GM23248 (cell line): ENCODE results near the gene RBM47. TPM values are rescaled to one million over a fixed set of nuclear protein-coding genes. Genes with fewer than 3 reads are reported as not detected.

ENCODE experiments used
- DNase-seq: peaks from one replicate; pipeline ENCODE4 v3.0.0-alpha.2; 2015
- H2AFZ ChIP-seq: fragments of 200-600 bp; sonication (generic); 2 replicates; pipeline ENCODE4 v1.6.1; 2016; ENCODE audit warnings: antibody characterized with exemption
- H3F3A ChIP-seq: fragments of 200-600 bp; sonication (generic); 2 replicates; pipeline ENCODE4 v1.6.1; 2016; ENCODE audit warnings: mild to moderate bottlenecking, antibody characterized with exemption, mixed run types; ENCODE audit not compliant: insufficient read depth
- H3K27ac ChIP-seq: fragments of 200-600 bp; sonication (generic); 2 replicates; pipeline ENCODE4 v1.5.1; 2016; ENCODE audit warnings: mild to moderate bottlenecking
- H3K27me3 ChIP-seq: fragments of 200-600 bp; sonication (generic); replicated peaks from 2 replicates; pipeline ENCODE4 v1.6.1; 2016; ENCODE audit warnings: mild to moderate bottlenecking; ENCODE audit not compliant: insufficient read depth
- H3K36me3 ChIP-seq: fragments of 200-600 bp; sonication (generic); 2 replicates; pipeline ENCODE4 v1.6.1; 2016; ENCODE audit warnings: low read depth, mild to moderate bottlenecking
- H3K4me1 ChIP-seq: fragments of 200-600 bp; sonication (generic); 2 replicates; pipeline ENCODE4 v1.6.1; 2016; ENCODE audit warnings: mild to moderate bottlenecking; ENCODE audit not compliant: insufficient read depth
- H3K4me2 ChIP-seq: fragments of 200-600 bp; sonication (generic); one replicate; pipeline ENCODE4 v1.6.1; 2016; ENCODE audit warnings: mild to moderate bottlenecking; ENCODE audit not compliant: unreplicated experiment
- H3K4me3 ChIP-seq: fragments of 200-600 bp; sonication (generic); 2 replicates; pipeline ENCODE4 v1.5.1; 2016; ENCODE audit warnings: mild to moderate bottlenecking
- H3K79me2 ChIP-seq: fragments of 200-600 bp; sonication (generic); 2 replicates; pipeline ENCODE4 v1.6.1; 2016; ENCODE audit warnings: mild to moderate bottlenecking; ENCODE audit not compliant: insufficient read depth
- H3K9ac ChIP-seq: fragments of 200-600 bp; sonication (generic); 2 replicates; pipeline ENCODE4 v1.6.1; 2016; ENCODE audit warnings: mild to moderate bottlenecking
- H3K9me2 ChIP-seq: fragments of 200-600 bp; sonication (generic); 2 replicates; pipeline ENCODE4 v1.6.1; 2016; ENCODE audit warnings: mixed run types, mild to moderate bottlenecking, moderate library complexity; ENCODE audit not compliant: insufficient read depth
- H3K9me3 ChIP-seq: fragments of 200-600 bp; sonication (generic); one replicate; pipeline ENCODE4 v1.6.1; 2017; ENCODE audit warnings: low read depth
- H4K20me1 ChIP-seq: fragments of 200-600 bp; sonication (generic); 2 replicates; pipeline ENCODE4 v1.6.0; 2016; ENCODE audit not compliant: insufficient read depth
- EZH2 ChIP-seq: fragments of 200-600 bp; sonication (generic); IDR thresholded peaks from 2 replicates; pipeline ENCODE4 v1.6.1; 2018; ENCODE audit warnings: antibody characterized with exemption, mild to moderate bottlenecking; ENCODE audit not compliant: insufficient read depth, poor library complexity, severe bottlenecking
- EZH2phosphoT487 ChIP-seq: fragments of 200-600 bp; sonication (generic); IDR thresholded peaks from 2 replicates; pipeline ENCODE4 v1.6.1; 2018; ENCODE audit warnings: antibody characterized with exemption, moderate library complexity, mild to moderate bottlenecking, low read depth; ENCODE audit not compliant: insufficient read depth
- WGBS, 2 experiments: methylation state at CpG; one replicate each; pipeline ENCODE4 v1.1.6; 2015 to 2017; ENCODE audit warnings: low lambda C conversion rate in 2 of 2, low coverage in 1 of 2; ENCODE audit errors: missing lambda C conversion rate in 2 of 2; 5-methylcytosine and 5-hydroxymethylcytosine counted together
- in situ Hi-C: fragments of 300-500 bp; cut with MboI; formaldehyde crosslinking; loops from 2 replicates; pipeline ENCODE4 v1.15.0; 2020
- polyA plus RNA-seq: library from polyadenylated mRNA; unstranded; fragments of >200 nt; fragmentation: Nextera tagmentation; extraction: Ambion mirVana; gene quantifications from 2 replicates; pipeline ENCODE4 v1.2.1, GENCODE V29; 2016
- total RNA-seq: library from RNA; depleted of rRNA; stranded (reverse); fragments of >200 nt; shearing (Covaris generic); gene quantifications from 2 replicates; pipeline ENCODE4 v1.2.3, GENCODE V29; 2014

RBM47 gene
- total and polyA plus RNA-seq, 2 experiments from 2014 or later, result 0.70 to 1.3 TPM

DNA sequence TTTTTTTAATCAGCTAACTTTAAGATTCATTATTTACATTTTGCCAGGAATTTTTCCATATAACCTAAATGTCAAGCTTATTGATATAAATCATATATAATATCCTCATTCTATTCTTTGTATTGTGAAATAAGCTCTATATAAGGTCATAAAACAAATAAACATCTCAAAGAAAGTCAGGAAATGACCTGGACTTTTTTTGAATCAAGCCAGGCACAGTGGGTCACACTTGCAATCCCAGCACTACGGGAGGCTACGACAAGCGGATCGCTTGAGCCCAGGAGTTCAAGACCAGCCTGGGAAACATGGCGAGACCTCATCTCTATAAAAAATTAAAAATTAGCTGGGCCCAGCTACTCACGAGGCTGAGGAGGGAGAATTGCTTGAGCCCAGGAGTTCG is 88.9 kb downstream of the RBM47 start:
- no peak for DNase-seq
- TF ChIP-seq EZH2phosphoT487 (no peak), EZH2 (no peak)
- WGBS, 2 experiments, result 85 to 87% methylated on average over 7 of the region's 7 CpGs
- Histone ChIP-seq H3K4me2 (no peak overlapping the region), H3K36me3 (no peaks in the 10 kb centered on the region), H4K20me1 (no peaks in the 10 kb centered on the region), H2AFZ (no peak overlapping the region), H3K4me3 (no peak overlapping the region), H3K27ac (no peak overlapping the region), H3K79me2 (no peaks in the 10 kb centered on the region), H3K9me3 (no peaks in the 10 kb centered on the region), H3K9me2 (no peaks in the 10 kb centered on the region), H3F3A (no peaks in the 10 kb centered on the region), H3K27me3 (no peaks in the 10 kb centered on the region), H3K4me1 (peaks cover 11% of the 10 kb centered on the region; the same call in 1 of the 2 replicates), H3K9ac (no peak overlapping the region)
- in situ Hi-C loops, result no loop called here

DNA sequence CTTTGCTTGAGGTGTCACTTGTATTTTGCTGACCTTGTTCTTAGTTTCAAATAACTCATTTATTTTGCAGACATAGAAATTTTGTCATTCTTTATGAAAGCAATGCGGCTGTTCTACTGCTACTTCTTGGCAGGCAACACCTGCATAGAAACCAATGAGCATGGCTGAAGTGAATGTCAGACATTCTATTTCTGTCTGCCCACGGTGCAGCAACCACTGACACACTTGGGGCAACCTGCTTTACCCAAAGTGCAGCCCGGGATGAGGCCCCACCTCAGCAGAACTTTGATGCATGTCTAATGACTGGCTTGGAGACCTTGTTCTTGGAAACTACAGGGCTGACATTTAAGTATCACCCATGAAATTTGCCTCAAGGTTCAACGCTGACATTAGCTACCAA is 93.6 kb downstream of the RBM47 start:
- H3K4me3 ChIP-seq, result no peak overlapping the region
- H3K4me2 ChIP-seq, result no peak overlapping the region
- 75 to 83% methylated on average over 4 of the region's 4 CpGs for WGBS, 2 experiments
- no peak overlapping the region for H2AFZ ChIP-seq
- H3K27me3 ChIP-seq, result no peaks in the 10 kb centered on the region
- no peaks in the 10 kb centered on the region for H3K79me2 ChIP-seq
- H3K4me1 ChIP-seq, result no peaks in the 10 kb centered on the region
- H3K36me3 ChIP-seq, result no peaks in the 10 kb centered on the region
- in situ Hi-C loops, result no loop called here
- H3K27ac ChIP-seq, result no peak overlapping the region
- no peak overlapping the region for H3K9ac ChIP-seq
- H3F3A ChIP-seq, result no peaks in the 10 kb centered on the region
- no peaks in the 10 kb centered on the region for H4K20me1 ChIP-seq
- DNase-seq, result no peak
- H3K9me2 ChIP-seq, result no peaks in the 10 kb centered on the region
- no peaks in the 10 kb centered on the region for H3K9me3 ChIP-seq
- TF ChIP-seq EZH2phosphoT487 (no peak), EZH2 (no peak)

- Histone ChIP-seq H3K9me3 (no peaks in the 10 kb centered on the region), H3K9me2 (no peaks in the 10 kb centered on the region), H3K27ac (no peak overlapping the region), H2AFZ (no peak overlapping the region), H3F3A (0 out of 2 replicates have a peak, but pooled peaks cover 2% of the 10 kb centered on the region), H3K79me2 (no peaks in the 10 kb centered on the region), H3K4me3 (no peak overlapping the region), H3K27me3 (no peaks in the 10 kb centered on the region), H4K20me1 (no peaks in the 10 kb centered on the region), H3K36me3 (no peaks in the 10 kb centered on the region), H3K4me2 (no peak overlapping the region), H3K4me1 (0 out of 2 replicates have a peak, but pooled peaks cover under 1% of the 10 kb centered on the region), H3K9ac (no peak overlapping the region)
- DNase-seq, result no peak
- TF ChIP-seq EZH2phosphoT487, result no peak
- 87 to 91% methylated on average over 3 of the region's 3 CpGs for WGBS, 2 experiments
- in situ Hi-C loops, result no loop called here
Observed at GRCh38 chr4:40531636-40532023, 98.0 kb downstream of the RBM47 start.

GRCh38 chr4:40530961-40531635 is 98.6 kb downstream of the RBM47 start:
- Histone ChIP-seq H3K9me3 (no peaks in the 10 kb centered on the region), H3K4me1 (peaks cover 6% of the 10 kb centered on the region), H3K36me3 (no peaks in the 10 kb centered on the region), H3K9ac (no peak overlapping the region), H3K27me3 (no peaks in the 10 kb centered on the region), H3K4me2 (no peak overlapping the region), H3K9me2 (no peaks in the 10 kb centered on the region), H4K20me1 (no peaks in the 10 kb centered on the region), H3K79me2 (no peaks in the 10 kb centered on the region), H3K27ac (no peak overlapping the region), H3F3A (0 out of 2 replicates have a peak, but pooled peaks cover 7% of the 10 kb centered on the region), H3K4me3 (no peak overlapping the region), H2AFZ (no peak overlapping the region)
- WGBS, 2 experiments, result 93 to 96% methylated on average over 10 of the region's 10 CpGs
- DNase-seq, result no peak
- TF ChIP-seq EZH2 (no peak), EZH2phosphoT487 (no peak)
- in situ Hi-C loops, result no loop called here
